Activated CD8-positive, alpha-beta memory T cell treated with anti-CD3 and anti-CD28 coated beads, Interleukin-2, amount 50 U/mL, for 1 hour (primary cell): ENCODE data around the gene QKI.
"Not testable (repeated sequence)": the region's sequence is repeated elsewhere in the genome, so short reads cannot be mapped to it uniquely, and the experiment has no call there.

ENCODE experiments used
- DNase-seq: peaks from one replicate; pipeline ENCODE4 v3.0.0-alpha.2; 2020; ENCODE audit errors: extremely low read depth

Gene QKI

GRCh38 chr6:163439997-163440396, 25.5 kb downstream of the QKI start:
- no peak for DNase-seq

GRCh38 chr6:163442336-163442735, 27.8 kb downstream of the QKI start:
- DNase-seq = no peak

- no peak for DNase-seq
Observed at GRCh38 chr6:163444077-163444476, 29.6 kb downstream of the QKI start.

GRCh38 chr6:163446549-163446948, 32.0 kb downstream of the QKI start:
- no peak for DNase-seq

GRCh38 chr6:163449076-163449475, 34.6 kb downstream of the QKI start:
- no peak for DNase-seq

- no peak for DNase-seq
Observed at GRCh38 chr6:163454425-163454824, 39.9 kb downstream of the QKI start.

- DNase-seq = no peak
Observed at GRCh38 chr6:163455552-163455951, 41.0 kb downstream of the QKI start.

GRCh38 chr6:163457637-163458561, 43.4 kb downstream of the QKI start:
- DNase-seq = no peak

GRCh38 chr6:163459007-163459406, 44.5 kb downstream of the QKI start:
- DNase-seq = no peak

GRCh38 chr6:163459536-163459935, 45.0 kb downstream of the QKI start:
- no peak for DNase-seq

GRCh38 chr6:163460307-163460782, 45.8 kb downstream of the QKI start:
- no peak for DNase-seq

GRCh38 chr6:163461696-163462095, 47.2 kb downstream of the QKI start:
- DNase-seq = no peak

- DNase-seq = no peak
Observed at GRCh38 chr6:163463180-163463579, 48.7 kb downstream of the QKI start.

- DNase-seq = no peak
Observed at GRCh38 chr6:163463795-163464194, 49.3 kb downstream of the QKI start.

- no peak for DNase-seq
Observed at GRCh38 chr6:163466839-163467390, 52.4 kb downstream of the QKI start.

- no peak for DNase-seq
Observed at GRCh38 chr6:163468738-163469137, 54.2 kb downstream of the QKI start.

- no peak for DNase-seq
Observed at GRCh38 chr6:163469459-163469985, 55.0 kb downstream of the QKI start.

GRCh38 chr6:163470611-163471010, 56.1 kb downstream of the QKI start:
- DNase-seq = no peak

- no peak for DNase-seq
Observed at GRCh38 chr6:163474581-163474980, 60.1 kb downstream of the QKI start.

- not testable (repeated sequence) for DNase-seq
Observed at GRCh38 chr6:163476946-163477345, 62.4 kb downstream of the QKI start.

GRCh38 chr6:163483107-163483506, 68.6 kb downstream of the QKI start:
- DNase-seq = no peak

GRCh38 chr6:163485388-163485851, 70.9 kb downstream of the QKI start:
- DNase-seq = no peak

GRCh38 chr6:163486821-163487220, 72.3 kb downstream of the QKI start:
- no peak for DNase-seq
